HepG2 (cell line): ENCODE results near the gene ZBTB20. TPM values are rescaled to one million over a fixed set of nuclear protein-coding genes. Genes with fewer than 3 reads are reported as not detected.
A peak's percentile ranks its signal among the peaks of the same experiment; 100 is the strongest.

ENCODE experiments used
- ATF6 ChIP-seq: sonication (generic); formaldehyde crosslinking; conservative IDR thresholded peaks from 2 replicates; pipeline ENCODE4 v1.4.0; 2020; ENCODE audit warnings: missing genetic modification reagents
- HDAC2 ChIP-seq: sonication (generic); formaldehyde crosslinking; IDR thresholded peaks from 2 replicates; pipeline ENCODE4 v1.4.0; 2020; ENCODE audit warnings: missing genetic modification reagents
- HNRNPLL ChIP-seq: fragments of 200-400 bp; formaldehyde crosslinking; IDR thresholded peaks from 2 replicates; pipeline ENCODE4 v1.6.1; 2017; ENCODE audit warnings: mild to moderate bottlenecking, low read depth, low read length; ENCODE audit not compliant: poor library complexity, severe bottlenecking
- IRX3 ChIP-seq: sonication (generic); formaldehyde crosslinking; IDR thresholded peaks from 2 replicates; pipeline ENCODE4 v1.8.1; 2023; ENCODE audit warnings: mild to moderate bottlenecking, low read depth, missing genetic modification reagents, borderline replicate concordance
- MTF1 ChIP-seq: sonication (generic); formaldehyde crosslinking; IDR thresholded peaks from 2 replicates; pipeline ENCODE4 v1.5.0; 2020; ENCODE audit warnings: missing genetic modification reagents
- PAX8 ChIP-seq: sonication (generic); formaldehyde crosslinking; IDR thresholded peaks from 2 replicates; pipeline ENCODE4 v1.8.0; 2022; ENCODE audit warnings: mild to moderate bottlenecking, missing genetic modification reagents, borderline replicate concordance
- POGZ ChIP-seq: sonication (generic); formaldehyde crosslinking; IDR thresholded peaks from 2 replicates; pipeline ENCODE4 v1.4.0; 2020; ENCODE audit warnings: mild to moderate bottlenecking, missing genetic modification reagents
- SNAPC4 ChIP-seq: sonication (generic); formaldehyde crosslinking; IDR thresholded peaks from 2 replicates; pipeline ENCODE4 v1.4.0; 2020; ENCODE audit warnings: mild to moderate bottlenecking, missing genetic modification reagents
- SPEN ChIP-seq: sonication (generic); formaldehyde crosslinking; IDR thresholded peaks from 2 replicates; pipeline ENCODE4 v1.5.1; 2020; ENCODE audit warnings: low read depth, mild to moderate bottlenecking, missing genetic modification reagents
- SRF ChIP-seq: IDR thresholded peaks from 2 replicates; pipeline ENCODE4 v1.6.1; 2011; ENCODE audit warnings: mild to moderate bottlenecking, low read depth, low read length, moderate library complexity
- THAP9 ChIP-seq: sonication (generic); formaldehyde crosslinking; IDR thresholded peaks from 2 replicates; pipeline ENCODE4; 2020; ENCODE audit warnings: missing genetic modification reagents, mild to moderate bottlenecking, borderline replicate concordance
- ZNF557 ChIP-seq: sonication (generic); formaldehyde crosslinking; IDR thresholded peaks from 2 replicates; pipeline ENCODE4 v1.4.0; 2020; ENCODE audit warnings: missing genetic modification reagents
- polyA plus RNA-seq, 8 experiments: library from polyadenylated mRNA; depleted of rRNA in 3 of 8; stranded (reverse) in 7 of 8; unstranded in 1 of 8; fragments of >200 nt; fragmentation: Illumina TruSeq in 4 of 8; extraction: Trizol in 4 of 8; gene quantifications; 2 replicates each; pipeline versions ENCODE4 v1.2.1 to v1.2.3, GENCODE V29; 2011 to 2016; ENCODE audit warnings: low read depth in 4 of 8, missing spikeins in 1 of 8, mixed read lengths in 1 of 8; ENCODE audit not compliant: insufficient read depth in 1 of 8
- total RNA-seq, 5 experiments: library from RNA; depleted of rRNA; stranded (reverse); fragments of >200 nt; fragmentation: Illumina TruSeq; extraction: Trizol; gene quantifications; 2 replicates each; pipeline ENCODE4 v1.2.3, GENCODE V29; 2016; ENCODE audit warnings: low read depth in 1 of 5

ZBTB20 gene
- total and polyA plus RNA-seq, 2 of the 13 experiments (the other 11 are each of a cell fraction or from before 2014, with no cell fraction given), result 1.9 to 8.8 TPM

- TF ChIP-seq SNAPC4 (CRISPR knock-in tag), result no peak
- TF ChIP-seq HDAC2 (CRISPR knock-in tag), result no peak
- no peak for TF ChIP-seq ZNF557 (CRISPR knock-in tag)
- TF ChIP-seq ATF6, result no peak
- 0 out of 2 replicates have a peak, but pooled peaks have one; percentile 1 for TF ChIP-seq THAP9 (CRISPR knock-in tag)
- TF ChIP-seq HNRNPLL, result no peak
- TF ChIP-seq SRF, result no peak
- no peak for TF ChIP-seq IRX3 (CRISPR knock-in tag)
- TF ChIP-seq SPEN, result peak; percentile 68; the same call in 1 of the 2 replicates
- no peak for TF ChIP-seq MTF1 (CRISPR knock-in tag)
- no peak for TF ChIP-seq PAX8
- no peak for TF ChIP-seq POGZ (CRISPR knock-in tag)
Measured at GRCh38 chr3:115148142-115148790, 1.2 kb upstream of the ZBTB20 start (continued).
